ENCODE data around the gene ADGRA1.

ADGRA1 gene

DNA sequence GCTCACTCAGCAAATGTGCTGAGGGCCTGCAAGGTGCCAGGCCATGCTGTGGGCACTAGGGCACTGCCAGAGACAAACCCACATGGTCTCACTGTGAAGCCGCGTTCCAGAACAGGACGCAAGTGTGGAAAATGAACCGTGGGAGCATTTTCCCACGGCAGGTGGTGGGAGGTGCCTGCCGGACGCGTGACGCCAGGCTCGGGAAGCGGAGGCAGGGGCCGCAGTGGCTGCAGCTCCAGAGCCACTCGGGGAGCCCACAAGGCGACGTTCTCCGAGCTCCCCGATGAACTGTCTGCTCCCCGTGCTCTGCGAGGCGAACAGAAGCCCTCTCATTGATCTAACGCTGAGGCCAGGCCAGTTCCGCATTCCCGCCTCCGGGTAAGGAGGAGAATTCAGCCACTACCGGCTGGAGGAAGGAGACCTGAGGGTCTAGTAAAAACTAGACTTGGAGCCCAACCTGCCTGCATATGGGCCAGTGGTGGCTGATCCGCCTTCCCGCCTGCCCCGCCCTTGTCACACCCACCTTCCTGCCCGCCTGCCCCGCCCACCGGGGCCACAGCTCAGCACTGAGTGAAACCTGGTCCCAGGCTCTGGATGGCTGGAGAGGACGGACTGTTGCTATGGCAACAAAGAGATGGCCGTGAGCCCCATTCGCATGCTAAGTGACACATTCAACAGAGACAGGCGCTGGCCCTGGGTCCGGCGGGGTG is 13.1 kb downstream of the ADGRA1 start:
- no peak for TF ChIP-seq EZH2phosphoT487 (IDR thresholded peaks at IDR 0.05; ENCODE audit: low read depth)
- TF ChIP-seq, protein P1, sequence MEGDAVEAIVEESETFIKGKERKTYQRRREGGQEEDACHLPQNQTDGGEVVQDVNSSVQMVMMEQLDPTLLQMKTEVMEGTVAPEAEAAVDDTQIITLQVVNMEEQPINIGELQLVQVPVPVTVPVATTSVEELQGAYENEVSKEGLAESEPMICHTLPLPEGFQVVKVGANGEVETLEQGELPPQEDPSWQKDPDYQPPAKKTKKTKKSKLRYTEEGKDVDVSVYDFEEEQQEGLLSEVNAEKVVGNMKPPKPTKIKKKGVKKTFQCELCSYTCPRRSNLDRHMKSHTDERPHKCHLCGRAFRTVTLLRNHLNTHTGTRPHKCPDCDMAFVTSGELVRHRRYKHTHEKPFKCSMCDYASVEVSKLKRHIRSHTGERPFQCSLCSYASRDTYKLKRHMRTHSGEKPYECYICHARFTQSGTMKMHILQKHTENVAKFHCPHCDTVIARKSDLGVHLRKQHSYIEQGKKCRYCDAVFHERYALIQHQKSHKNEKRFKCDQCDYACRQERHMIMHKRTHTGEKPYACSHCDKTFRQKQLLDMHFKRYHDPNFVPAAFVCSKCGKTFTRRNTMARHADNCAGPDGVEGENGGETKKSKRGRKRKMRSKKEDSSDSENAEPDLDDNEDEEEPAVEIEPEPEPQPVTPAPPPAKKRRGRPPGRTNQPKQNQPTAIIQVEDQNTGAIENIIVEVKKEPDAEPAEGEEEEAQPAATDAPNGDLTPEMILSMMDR (IDR thresholded peaks at IDR 0.05; ENCODE audit: low read depth, low read length): no peak
- Histone ChIP-seq H3K27me3 (ENCODE audit: low read depth, low read length) (no peaks in the 10 kb centered on the region), H3K4me2 (ENCODE audit: low read length) (no peak overlapping the region), H3K4me3 (ENCODE audit: low read length) (no peak overlapping the region), H3K36me3 (replicated peaks; ENCODE audit: low read depth, low read length) (no peaks in the 10 kb centered on the region), H3K79me2 (ENCODE audit: low read length) (no peaks in the 10 kb centered on the region), H3K9me3 (ENCODE audit: insufficient read depth, low read length) (no peaks in the 10 kb centered on the region), H2AFZ (ENCODE audit: low read depth, low read length) (no peak overlapping the region), H3K27ac (ENCODE audit: low read length) (no peak overlapping the region), H4K20me1 (ENCODE audit: insufficient read depth, low read length) (no peaks in the 10 kb centered on the region), H3K4me1 (ENCODE audit: low read length) (no peaks in the 10 kb centered on the region), H3K9ac (ENCODE audit: low read length) (no peak overlapping the region)

DNA sequence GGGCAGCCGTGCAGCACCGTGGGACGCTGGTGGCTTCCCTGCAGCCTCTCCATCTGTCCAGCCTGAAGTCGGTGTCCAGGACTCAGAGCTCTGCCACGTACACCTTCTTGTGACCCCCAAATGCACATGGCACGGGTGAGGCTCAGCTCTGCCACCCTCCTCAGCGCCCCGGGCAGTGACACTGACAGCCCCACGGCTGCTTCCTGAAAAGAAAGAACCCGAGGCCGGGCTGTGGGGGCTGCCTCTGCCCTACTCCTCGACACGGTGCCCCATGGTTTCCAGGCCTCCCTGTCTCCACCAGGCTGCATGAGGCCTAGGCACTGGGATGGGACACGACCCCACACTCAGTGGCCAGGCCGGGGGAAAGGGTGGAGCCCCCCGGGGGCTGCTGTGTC is 13.7 kb downstream of the ADGRA1 start:
- no peak overlapping the region for H3K4me2 ChIP-seq (ENCODE audit: low read length)
- no peaks in the 10 kb centered on the region for H4K20me1 ChIP-seq (ENCODE audit: insufficient read depth, low read length)
- no peaks in the 10 kb centered on the region for H3K4me1 ChIP-seq (ENCODE audit: low read length)
- no peak overlapping the region for H2AFZ ChIP-seq (ENCODE audit: low read depth, low read length)
- no peaks in the 10 kb centered on the region for H3K79me2 ChIP-seq (ENCODE audit: low read length)
- no peak overlapping the region for H3K9ac ChIP-seq (ENCODE audit: low read length)
- H3K36me3 ChIP-seq (replicated peaks; ENCODE audit: low read depth, low read length): no peaks in the 10 kb centered on the region
- no peak overlapping the region for H3K27ac ChIP-seq (ENCODE audit: low read length)
- H3K4me3 ChIP-seq (ENCODE audit: low read length): no peak overlapping the region
- no peaks in the 10 kb centered on the region for H3K9me3 ChIP-seq (ENCODE audit: insufficient read depth, low read length)
- TF ChIP-seq EZH2phosphoT487 (IDR thresholded peaks at IDR 0.05; ENCODE audit: low read depth): no peak
- TF ChIP-seq, protein P1 (IDR thresholded peaks at IDR 0.05; ENCODE audit: low read depth, low read length): no peak
- no peaks in the 10 kb centered on the region for H3K27me3 ChIP-seq (ENCODE audit: low read depth, low read length)

DNA sequence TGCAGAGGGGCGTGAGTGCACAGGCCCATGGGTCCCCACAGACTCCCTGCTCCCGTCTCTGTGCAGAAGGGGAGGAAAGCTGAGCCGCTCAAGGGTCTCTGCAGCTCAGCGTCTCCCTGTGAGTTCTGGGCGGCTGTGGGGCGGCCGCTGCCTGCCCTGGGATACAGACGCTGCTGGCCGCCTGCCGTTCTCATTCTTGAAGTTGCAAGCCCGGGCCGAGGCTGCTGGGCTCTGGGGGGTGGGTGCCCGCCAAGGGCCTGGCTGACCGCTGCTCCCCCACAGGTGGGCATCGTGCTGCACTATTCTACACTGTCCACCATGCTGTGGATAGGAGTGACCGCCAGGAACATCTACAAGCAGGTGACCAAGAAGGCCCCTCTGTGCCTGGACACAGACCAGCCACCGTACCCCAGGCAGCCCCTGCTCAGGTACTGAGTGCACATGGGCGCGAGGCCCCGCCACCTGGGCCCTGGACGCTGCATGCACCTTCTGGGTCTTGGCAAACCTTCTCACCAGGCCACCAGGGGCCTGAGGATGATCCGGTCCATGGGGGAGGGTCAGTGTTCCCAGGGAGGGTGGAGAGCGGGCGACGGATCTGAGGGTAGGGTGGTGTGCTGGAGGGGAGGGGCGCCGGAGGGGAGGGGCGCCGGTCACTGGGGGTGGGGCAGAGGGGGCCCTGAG is 14.8 kb downstream of the ADGRA1 start:
- Histone ChIP-seq H3K27ac (ENCODE audit: low read length) (no peak overlapping the region), H4K20me1 (ENCODE audit: insufficient read depth, low read length) (no peaks in the 10 kb centered on the region), H3K9ac (ENCODE audit: low read length) (no peak overlapping the region), H3K4me2 (ENCODE audit: low read length) (no peak overlapping the region), H3K27me3 (ENCODE audit: low read depth, low read length) (no peaks in the 10 kb centered on the region), H3K9me3 (ENCODE audit: insufficient read depth, low read length) (peaks cover 1% of the 10 kb centered on the region; the same call in 1 of the 2 replicates), H3K4me3 (ENCODE audit: low read length) (no peak overlapping the region), H3K4me1 (ENCODE audit: low read length) (no peaks in the 10 kb centered on the region), H2AFZ (ENCODE audit: low read depth, low read length) (no peak overlapping the region), H3K36me3 (replicated peaks; ENCODE audit: low read depth, low read length) (no peaks in the 10 kb centered on the region), H3K79me2 (ENCODE audit: low read length) (no peaks in the 10 kb centered on the region)
- TF ChIP-seq, protein P1 (IDR thresholded peaks at IDR 0.05; ENCODE audit: low read depth, low read length): no peak

GRCh38 chr10:133103311-133103910 is 15.7 kb downstream of the ADGRA1 start:
- Histone ChIP-seq H3K27ac (ENCODE audit: low read length) (no peak overlapping the region), H2AFZ (ENCODE audit: low read depth, low read length) (no peak overlapping the region), H4K20me1 (ENCODE audit: insufficient read depth, low read length) (no peaks in the 10 kb centered on the region), H3K4me1 (ENCODE audit: low read length) (no peaks in the 10 kb centered on the region), H3K4me2 (ENCODE audit: low read length) (no peak overlapping the region), H3K9me3 (ENCODE audit: insufficient read depth, low read length) (peaks cover 5% of the 10 kb centered on the region; the same call in 1 of the 2 replicates), H3K79me2 (ENCODE audit: low read length) (no peaks in the 10 kb centered on the region), H3K36me3 (replicated peaks; ENCODE audit: low read depth, low read length) (no peaks in the 10 kb centered on the region), H3K27me3 (ENCODE audit: low read depth, low read length) (no peaks in the 10 kb centered on the region), H3K9ac (ENCODE audit: low read length) (no peak overlapping the region), H3K4me3 (ENCODE audit: low read length) (no peak overlapping the region)
- TF ChIP-seq, protein P1 (IDR thresholded peaks at IDR 0.05; ENCODE audit: low read depth, low read length): no peak
- no peak for TF ChIP-seq EZH2phosphoT487 (IDR thresholded peaks at IDR 0.05; ENCODE audit: low read depth)
